Cardiac muscle cell (in vitro differentiated cells and primary cell): Measurements from ENCODE around the gene MED9. TPM values are rescaled to one million over a fixed set of nuclear protein-coding genes. Genes with fewer than 3 reads are reported as not detected.

Source experiments
- DNase-seq, 2 donors: peaks; one replicate each; pipeline versions ENCODE4 v3.0.0 to v3.0.0-alpha.2; 2010 to 2017; ENCODE audit warnings: low read depth in 1 of 2, low spot score in 1 of 2
- H3K27ac ChIP-seq: fragments of 200-600 bp; sonication (generic); 2 replicates; pipeline ENCODE4 v1.5.1; 2016
- H3K27me3 ChIP-seq: fragments of 200-600 bp; sonication (generic); 2 replicates; pipeline ENCODE4 v1.6.0; 2016; ENCODE audit warnings: control low read depth
- H3K36me3 ChIP-seq: fragments of 200-600 bp; sonication (generic); 2 replicates; pipeline ENCODE4 v1.5.1; 2016; ENCODE audit warnings: control low read depth
- H3K4me1 ChIP-seq: fragments of 200-600 bp; sonication (generic); 2 replicates; pipeline ENCODE4 v1.8.1; 2017; ENCODE audit warnings: low read depth, mild to moderate bottlenecking, mixed run types
- H3K4me3 ChIP-seq: fragments of 200-600 bp; sonication (generic); 2 replicates; pipeline ENCODE4 v1.5.1; 2016; ENCODE audit warnings: mild to moderate bottlenecking
- H3K9me3 ChIP-seq: fragments of 200-600 bp; sonication (generic); 2 replicates; pipeline ENCODE4 v1.5.1; 2017; ENCODE audit warnings: low read depth, mild to moderate bottlenecking, control low read depth
- CTCF ChIP-seq: IDR thresholded peaks from 2 replicates; pipeline ENCODE4 v1.5.1; 2012; ENCODE audit warnings: low read depth, mild to moderate bottlenecking, low read length
- polyA plus RNA-seq: library from polyadenylated mRNA; unstranded; fragments of >200 nt; fragmentation: Nextera tagmentation; extraction: Ambion mirVana; gene quantifications from 2 replicates; pipeline ENCODE4 v1.2.1, GENCODE V29; 2016
- total RNA-seq: library from RNA; depleted of rRNA; stranded (reverse); fragments of >200 nt; gene quantifications from 2 replicates; pipeline ENCODE4 v1.2.3, GENCODE V29; 2016

MED9 gene
- total and polyA plus RNA-seq, 2 experiments from 2014 or later, result 27.9 to 38.2 TPM

GRCh38 chr17:17514361-17514992 lies 37.7 kb downstream of the MED9 start:
- Histone ChIP-seq H3K36me3 (no peaks in the 10 kb centered on the region), H3K4me1 (peaks cover 21% of the 10 kb centered on the region)
- DNase-seq, result no peak

GRCh38 chr17:17514993-17515933 lies 38.5 kb downstream of the MED9 start:
- no peak for TF ChIP-seq CTCF
- DNase-seq, result peak in 1 of 2 donors; percentile 64
- no peak overlapping the region for H3K4me3 ChIP-seq
- peak overlapping the region; percentile 60 for H3K27ac ChIP-seq
- H3K4me1 ChIP-seq, result peaks cover 21% of the 10 kb centered on the region
- no peaks in the 10 kb centered on the region for H3K36me3 ChIP-seq
- H3K27me3 ChIP-seq, result no peaks in the 10 kb centered on the region
- no peaks in the 10 kb centered on the region for H3K9me3 ChIP-seq

More at GRCh38 chr17:17514361-17514992, 37.7 kb downstream of the MED9 start:
- no peak for TF ChIP-seq CTCF
- Histone ChIP-seq H3K27me3 (no peaks in the 10 kb centered on the region), H3K4me3 (no peak overlapping the region), H3K9me3 (no peaks in the 10 kb centered on the region), H3K27ac (peak overlapping the region; percentile 60)

GRCh38 chr17:17515934-17516930 lies 39.4 kb downstream of the MED9 start:
- no peak overlapping the region for H3K4me3 ChIP-seq
- H3K27me3 ChIP-seq, result no peaks in the 10 kb centered on the region
- H3K4me1 ChIP-seq, result peaks cover 21% of the 10 kb centered on the region
- no peak for TF ChIP-seq CTCF
- H3K27ac ChIP-seq, result peak overlapping the region; percentile 60
- H3K9me3 ChIP-seq, result no peaks in the 10 kb centered on the region
- no peaks in the 10 kb centered on the region for H3K36me3 ChIP-seq
- DNase-seq, result peak in 1 of 2 donors; percentile 40

GRCh38 chr17:17516941-17517720 lies 40.3 kb downstream of the MED9 start:
- Histone ChIP-seq H3K36me3 (no peaks in the 10 kb centered on the region), H3K4me3 (no peak overlapping the region), H3K9me3 (no peaks in the 10 kb centered on the region), H3K4me1 (peaks cover 21% of the 10 kb centered on the region), H3K27ac (peak overlapping the region; percentile 60), H3K27me3 (no peaks in the 10 kb centered on the region)
- no peak for DNase-seq
- TF ChIP-seq CTCF, result no peak
